CD4-positive, CD25-positive, alpha-beta regulatory T cell (primary cell): ENCODE results near the gene PGD. TPM values are rescaled to one million over a fixed set of nuclear protein-coding genes. Genes with fewer than 3 reads are reported as not detected.
"Not testable (repeated sequence)": the region's sequence is repeated elsewhere in the genome, so short reads cannot be mapped to it uniquely, and the experiment has no call there.

Source experiments
- ATAC-seq, 2 donors: fragments of 150-1000 bp; cut with Tn5 transposase; one replicate each; pipeline ENCODE4 v1.10.0; 2021; ENCODE audit warnings: low read depth in 2 of 2, moderate number of reproducible peaks in 2 of 2, moderate library complexity in 1 of 2
- DNase-seq, 3 donors: peaks; one replicate each; pipeline versions ENCODE4 v3.0.0 to v3.0.0-alpha.2; 2012 to 2022; ENCODE audit warnings: mixed read lengths in 1 of 3
- H3K27ac ChIP-seq: one replicate; pipeline ENCODE4 v1.7.0; 2013; ENCODE audit warnings: mild to moderate bottlenecking, low read length; ENCODE audit not compliant: insufficient read depth, poor library complexity, severe bottlenecking
- H3K27me3 ChIP-seq: one replicate; pipeline ENCODE4 v1.7.0; 2013; ENCODE audit warnings: low read length; ENCODE audit not compliant: control insufficient read depth, insufficient read depth
- H3K36me3 ChIP-seq: one replicate; pipeline ENCODE4 v1.7.0; 2013; ENCODE audit warnings: mild to moderate bottlenecking, low read length, moderate library complexity; ENCODE audit not compliant: control insufficient read depth, insufficient read depth
- H3K4me1 ChIP-seq: 2 replicates; pipeline ENCODE4 v1.7.0; 2013; ENCODE audit warnings: mild to moderate bottlenecking, low read length; ENCODE audit not compliant: insufficient read depth, control insufficient read depth, poor library complexity, severe bottlenecking
- H3K4me3 ChIP-seq: one replicate; pipeline ENCODE4 v1.7.0; 2013; ENCODE audit warnings: low read depth, mild to moderate bottlenecking, low read length, moderate library complexity
- H3K9me3 ChIP-seq, 2 experiments: 1 replicate in 1 of 2; 2 replicates in 1 of 2; pipeline ENCODE4 v1.7.0; 2013; ENCODE audit warnings: low read length in 2 of 2, mild to moderate bottlenecking in 1 of 2, moderate library complexity in 1 of 2; ENCODE audit not compliant: control insufficient read depth in 2 of 2
- H3K27ac Mint-ChIP-seq, 3 donors: one replicate each; pipeline ENCODE4 v1.8.0; 2020 to 2022; ENCODE audit warnings: mild to moderate bottlenecking in 3 of 3, mixed read lengths in 3 of 3, moderate library complexity in 2 of 3
- H3K27me3 Mint-ChIP-seq: one replicate; pipeline ENCODE4 v1.8.0; 2022; ENCODE audit warnings: mild to moderate bottlenecking, mixed read lengths
- H3K36me3 Mint-ChIP-seq: one replicate; pipeline ENCODE4 v1.8.0; 2020; ENCODE audit warnings: mixed read lengths
- H3K4me1 Mint-ChIP-seq, 4 donors: one replicate each; pipeline ENCODE4 v1.8.0; 2020 to 2022; ENCODE audit warnings: mixed read lengths in 4 of 4, mild to moderate bottlenecking in 1 of 4
- H3K4me3 Mint-ChIP-seq, 4 donors: one replicate each; pipeline ENCODE4 v1.8.0; 2020 to 2022; ENCODE audit warnings: mild to moderate bottlenecking in 4 of 4, mixed read lengths in 4 of 4, moderate library complexity in 3 of 4
- H3K9me3 Mint-ChIP-seq, 7 donors: one replicate each; pipeline ENCODE4 v1.8.0; 2020 to 2022; ENCODE audit warnings: mixed read lengths in 7 of 7, mild to moderate bottlenecking in 3 of 7, moderate library complexity in 2 of 7
- polyA plus RNA-seq, 4 donors: library from polyadenylated mRNA; unstranded; fragments of 300-500 nt; fragmentation: Illumina TruSeq; gene quantifications; one replicate each; pipeline ENCODE4 v1.2.3, GENCODE V29; 2021
- total RNA-seq: library from RNA; stranded (reverse); gene quantifications from one replicate; pipeline ENCODE4 v1.2.3, GENCODE V29; 2022

PGD gene
- total and polyA plus RNA-seq, 5 donors from 2014 or later = 23.2 to 42.4 (median 39.8) TPM

GRCh38 chr1:10377365-10378029 is 21.4 kb upstream of the PGD start:
- not testable (repeated sequence) for H3K27me3 ChIP-seq, H3K9me3 Mint-ChIP-seq, ATAC-seq, H3K4me1 Mint-ChIP-seq, H3K4me3 ChIP-seq, H3K4me1 ChIP-seq, H3K9me3 ChIP-seq, H3K27me3 Mint-ChIP-seq, H3K27ac ChIP-seq
- Mint-ChIP-seq H3K4me3 (peak overlapping the region in 1 of 4 donors; percentile 23), H3K36me3 (peaks cover 13% of the 10 kb centered on the region), H3K27ac (peak overlapping the region in 1 of 3 donors; percentile 58)
- peak in 2 of 3 donors; percentile 22 to 46 for DNase-seq
- H3K36me3 ChIP-seq = peaks cover 29% of the 10 kb centered on the region

- Mint-ChIP-seq H3K27ac (no peak overlapping the region), H3K4me1 (peaks cover 0 to 4% (median 0%) of the 10 kb centered on the region in 4 donors), H3K27me3 (no peaks in the 10 kb centered on the region), H3K4me3 (no peak overlapping the region), H3K9me3 (no peaks in the 10 kb centered on the region), H3K36me3 (peaks cover 13% of the 10 kb centered on the region)
- Histone ChIP-seq H3K27me3 (no peaks in the 10 kb centered on the region), H3K27ac (no peak overlapping the region), H3K9me3 (no peaks in the 10 kb centered on the region), H3K36me3 (peaks cover 29% of the 10 kb centered on the region), H3K4me1 (no peaks in the 10 kb centered on the region), H3K4me3 (no peak overlapping the region)
- DNase-seq (no peak), ATAC-seq (no peak)
Measured at GRCh38 chr1:10378081-10378841, 20.6 kb upstream of the PGD start.

GRCh38 chr1:10379101-10379620 is 19.7 kb upstream of the PGD start:
- H3K36me3 Mint-ChIP-seq = peaks cover 13% of the 10 kb centered on the region
- no peaks in the 10 kb centered on the region for H3K4me1 ChIP-seq
- H3K4me3 Mint-ChIP-seq = no peak overlapping the region

DNA sequence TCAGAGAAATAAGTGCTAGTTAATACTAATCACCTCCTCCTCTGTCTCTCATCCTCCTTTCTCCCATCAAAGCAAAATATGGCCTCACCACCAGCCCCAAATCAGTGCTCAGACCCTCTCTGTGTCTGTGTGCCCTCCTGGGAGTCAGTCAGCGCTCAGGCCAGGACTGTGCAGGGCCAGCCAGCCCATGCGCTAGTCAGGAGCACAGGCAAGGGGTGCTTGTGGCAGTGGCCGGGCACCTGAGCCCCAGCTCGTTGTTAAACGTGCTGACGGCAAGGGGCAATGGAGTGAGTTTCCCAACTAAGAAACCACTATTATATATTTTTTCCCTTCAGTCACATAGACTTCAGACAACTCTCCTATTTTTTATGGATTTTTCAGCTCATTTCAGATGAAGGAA is 19.2 kb upstream of the PGD start:
- no peak for ATAC-seq
- H3K9me3 Mint-ChIP-seq = no peaks in the 10 kb centered on the region
- H3K27ac Mint-ChIP-seq = peak overlapping the region in 1 of 3 donors; percentile 78
- peaks cover 0 to 4% (median 0%) of the 10 kb centered on the region in 4 donors for H3K4me1 Mint-ChIP-seq
- no peaks in the 10 kb centered on the region for H3K4me1 ChIP-seq
- H3K27me3 Mint-ChIP-seq = no peaks in the 10 kb centered on the region
- peaks cover 16% of the 10 kb centered on the region for H3K36me3 Mint-ChIP-seq
- no peak overlapping the region for H3K4me3 ChIP-seq
- no peak overlapping the region for H3K4me3 Mint-ChIP-seq
- H3K27ac ChIP-seq = no peak overlapping the region
- DNase-seq = no peak
- no peaks in the 10 kb centered on the region for H3K27me3 ChIP-seq
- no peaks in the 10 kb centered on the region for H3K9me3 ChIP-seq
- peaks cover 22% of the 10 kb centered on the region for H3K36me3 ChIP-seq

More at GRCh38 chr1:10379101-10379620, 19.7 kb upstream of the PGD start:
- H3K27me3 ChIP-seq = no peaks in the 10 kb centered on the region
- ATAC-seq (no peak), DNase-seq (no peak)
- H3K9me3 ChIP-seq = no peaks in the 10 kb centered on the region
- Mint-ChIP-seq H3K27ac (peak overlapping the region in 1 of 3 donors; percentile 78), H3K4me1 (peaks cover 0 to 4% (median 0%) of the 10 kb centered on the region in 4 donors), H3K9me3 (no peaks in the 10 kb centered on the region), H3K27me3 (no peaks in the 10 kb centered on the region)
- no peak overlapping the region for H3K27ac ChIP-seq
- H3K36me3 ChIP-seq = peaks cover 27% of the 10 kb centered on the region
- H3K4me3 ChIP-seq = no peak overlapping the region

DNA sequence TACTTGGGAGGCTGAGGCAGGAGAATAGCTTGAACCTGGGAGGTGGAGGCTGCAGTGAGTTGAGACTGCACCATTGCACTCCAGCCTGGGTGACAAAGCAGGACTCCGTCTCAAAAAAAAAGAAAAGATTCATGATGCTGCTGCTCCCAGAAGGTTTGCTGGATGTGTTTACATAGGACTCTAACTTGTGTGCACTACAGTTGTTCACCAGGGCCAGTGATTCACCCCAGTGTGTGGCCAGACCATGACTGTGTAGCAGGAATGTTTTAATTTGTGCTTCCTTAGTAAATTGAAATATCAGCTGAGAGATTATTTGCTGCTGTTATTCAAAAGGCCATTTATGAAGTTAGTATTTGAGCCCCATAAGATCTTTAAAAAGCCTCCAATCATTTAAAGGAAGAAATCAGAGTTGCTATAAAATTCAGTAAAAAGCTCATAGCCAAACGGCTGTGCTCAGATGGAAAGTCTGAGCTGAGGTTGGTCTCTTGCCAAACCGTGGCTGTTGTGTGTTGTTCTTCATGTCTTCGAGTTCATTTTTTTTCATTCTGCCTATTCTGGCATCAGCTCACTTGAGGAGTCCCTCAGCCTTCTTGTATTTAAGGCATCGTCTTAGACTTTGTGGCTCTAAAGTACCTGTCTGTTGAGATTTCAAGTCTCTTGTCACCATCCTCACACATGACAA is 18.1 kb upstream of the PGD start:
- ATAC-seq = no peak
- H3K4me3 ChIP-seq = no peak overlapping the region
- no peaks in the 10 kb centered on the region for H3K27me3 ChIP-seq
- no peaks in the 10 kb centered on the region for H3K9me3 ChIP-seq
- Mint-ChIP-seq H3K27ac (no peak overlapping the region), H3K4me3 (no peak overlapping the region), H3K36me3 (peaks cover 12% of the 10 kb centered on the region), H3K27me3 (no peaks in the 10 kb centered on the region), H3K4me1 (peaks cover 0 to 4% (median 0%) of the 10 kb centered on the region in 4 donors), H3K9me3 (no peaks in the 10 kb centered on the region)
- DNase-seq = no peak
- H3K36me3 ChIP-seq = peaks cover 16% of the 10 kb centered on the region
- H3K4me1 ChIP-seq = no peaks in the 10 kb centered on the region
- no peak overlapping the region for H3K27ac ChIP-seq

DNA sequence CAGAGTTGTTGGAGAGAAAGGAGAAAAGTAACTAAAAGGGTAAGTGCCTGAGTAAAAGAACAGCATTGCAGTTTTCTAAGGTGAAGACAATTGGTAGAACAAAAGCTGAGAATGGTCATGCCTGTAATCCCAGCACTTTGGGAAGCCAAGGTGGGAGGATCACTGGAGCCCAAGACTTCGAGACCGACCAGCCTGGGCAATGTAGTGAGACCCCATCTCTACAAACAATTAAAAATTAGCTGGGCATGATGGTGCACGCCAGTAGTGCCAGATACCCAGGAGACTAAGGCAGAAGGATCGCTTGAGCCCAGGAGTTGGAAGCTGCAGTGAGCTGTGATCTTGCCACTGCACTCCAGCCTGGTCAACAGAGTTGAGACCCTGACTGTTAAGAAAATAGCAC is 15.2 kb upstream of the PGD start:
- Histone ChIP-seq H3K4me1 (peaks cover 5% of the 10 kb centered on the region), H3K27ac (no peak overlapping the region), H3K27me3 (no peaks in the 10 kb centered on the region), H3K9me3 (no peaks in the 10 kb centered on the region), H3K36me3 (peaks cover under 1% of the 10 kb centered on the region), H3K4me3 (no peak overlapping the region)
- ATAC-seq = no peak
- H3K9me3 Mint-ChIP-seq = no peaks in the 10 kb centered on the region
- H3K36me3 Mint-ChIP-seq = peaks cover 4% of the 10 kb centered on the region
- peaks cover 0 to 9% (median 3%) of the 10 kb centered on the region in 4 donors for H3K4me1 Mint-ChIP-seq
- H3K4me3 Mint-ChIP-seq = no peak overlapping the region
- H3K27ac Mint-ChIP-seq = peak overlapping the region in 1 of 3 donors; percentile 47
- DNase-seq = no peak
- H3K27me3 Mint-ChIP-seq = no peaks in the 10 kb centered on the region

GRCh38 chr1:10384219-10384618 is 14.6 kb upstream of the PGD start:
- Mint-ChIP-seq H3K27ac (no peak overlapping the region), H3K9me3 (no peaks in the 10 kb centered on the region), H3K36me3 (peaks cover 4% of the 10 kb centered on the region), H3K27me3 (no peaks in the 10 kb centered on the region), H3K4me1 (peaks cover 0 to 9% (median 3%) of the 10 kb centered on the region in 4 donors), H3K4me3 (no peak overlapping the region)
- H3K36me3 ChIP-seq = no peaks in the 10 kb centered on the region
- H3K4me3 ChIP-seq = no peak overlapping the region
- no peak for DNase-seq
- no peak overlapping the region for H3K27ac ChIP-seq
- H3K27me3 ChIP-seq = no peaks in the 10 kb centered on the region
- H3K9me3 ChIP-seq = no peaks in the 10 kb centered on the region
- no peak for ATAC-seq
- H3K4me1 ChIP-seq = peaks cover 5% of the 10 kb centered on the region
